Astrocyte (in vitro differentiated cells and primary cell): Measurements from ENCODE around the gene SERPINB3. TPM values are rescaled to one million over a fixed set of nuclear protein-coding genes. Genes with fewer than 3 reads are reported as not detected.

ENCODE experiments used
- DNase-seq: peaks from one replicate; pipeline ENCODE4 v3.0.0-alpha.2; 2010; ENCODE audit warnings: low read depth
- FAIRE-seq: peaks from 2 replicates; lab custom pipeline; 2011; peaks lifted over from hg19 to GRCh38; lab: Jason Lieb, UNC
- H2AFZ ChIP-seq: 2 replicates; pipeline ENCODE4 v1.6.0; 2012; ENCODE audit warnings: low read depth, low read length, inconsistent platforms
- H3K27ac ChIP-seq: 2 replicates; pipeline ENCODE4 v1.5.1; 2011; ENCODE audit warnings: low read depth, low read length, inconsistent platforms
- H3K27me3 ChIP-seq: 2 replicates; pipeline ENCODE4 v1.6.0; 2011; ENCODE audit warnings: low read length, inconsistent platforms; ENCODE audit not compliant: insufficient read depth
- H3K36me3 ChIP-seq: 2 replicates; pipeline ENCODE4 v1.5.1; 2011; ENCODE audit warnings: low read length, inconsistent platforms; ENCODE audit not compliant: insufficient read depth
- H3K4me1 ChIP-seq: 2 replicates; pipeline ENCODE4 v1.5.1; 2011; ENCODE audit warnings: low read length, inconsistent platforms; ENCODE audit not compliant: insufficient read depth
- H3K4me2 ChIP-seq: 2 replicates; pipeline ENCODE4 v1.6.0; 2012; ENCODE audit warnings: low read length, inconsistent platforms
- H3K4me3 ChIP-seq: 2 replicates; pipeline ENCODE4 v1.5.1; 2011; ENCODE audit warnings: low read depth, mild to moderate bottlenecking, low read length, inconsistent platforms; ENCODE audit not compliant: insufficient read depth
- H3K79me2 ChIP-seq: 2 replicates; pipeline ENCODE4 v1.6.0; 2012; ENCODE audit warnings: mild to moderate bottlenecking, low read length, inconsistent platforms; ENCODE audit not compliant: insufficient read depth
- H3K9ac ChIP-seq: 2 replicates; pipeline ENCODE4 v1.6.0; 2012; ENCODE audit warnings: mild to moderate bottlenecking, low read length, inconsistent platforms
- H3K9me3 ChIP-seq: 2 replicates; pipeline ENCODE4 v1.5.1; 2012; ENCODE audit warnings: low read depth, mild to moderate bottlenecking, low read length, inconsistent platforms; ENCODE audit not compliant: insufficient read depth
- H4K20me1 ChIP-seq: 2 replicates; pipeline ENCODE4 v1.6.0; 2012; ENCODE audit warnings: low read length, inconsistent platforms; ENCODE audit not compliant: insufficient read depth
- H3K27ac Mint-ChIP-seq: one replicate; pipeline ENCODE4 v1.8.0; 2021; ENCODE audit warnings: mild to moderate bottlenecking, mixed read lengths; ENCODE audit not compliant: unreplicated experiment
- H3K27me3 Mint-ChIP-seq: one replicate; pipeline ENCODE4 v1.8.0; 2021; ENCODE audit warnings: low read depth, mixed read lengths; ENCODE audit not compliant: unreplicated experiment
- H3K36me3 Mint-ChIP-seq: one replicate; pipeline ENCODE4 v1.8.0; 2021; ENCODE audit warnings: low read depth, mixed read lengths; ENCODE audit not compliant: unreplicated experiment
- H3K4me1 Mint-ChIP-seq: one replicate; pipeline ENCODE4 v1.8.0; 2021; ENCODE audit warnings: low read depth, mixed read lengths; ENCODE audit not compliant: unreplicated experiment
- H3K4me3 Mint-ChIP-seq: one replicate; pipeline ENCODE4 v1.8.0; 2021; ENCODE audit warnings: mild to moderate bottlenecking, moderate library complexity, mixed read lengths; ENCODE audit not compliant: unreplicated experiment
- H3K9me3 Mint-ChIP-seq: one replicate; pipeline ENCODE4 v1.8.0; 2021; ENCODE audit warnings: mild to moderate bottlenecking, mixed read lengths; ENCODE audit not compliant: unreplicated experiment
- CTCF ChIP-seq: IDR thresholded peaks from 2 replicates; pipeline ENCODE4 v1.5.1; 2011; ENCODE audit warnings: low read depth, mild to moderate bottlenecking, inconsistent platforms, low read length, moderate library complexity; ENCODE audit not compliant: insufficient read depth
- EZH2 ChIP-seq: IDR thresholded peaks from 2 replicates; pipeline ENCODE4 v1.6.1; 2012; ENCODE audit warnings: mild to moderate bottlenecking, low read length, inconsistent platforms; ENCODE audit not compliant: insufficient read depth
- total RNA-seq: library from RNA; stranded (reverse); gene quantifications from 2 replicates; pipeline ENCODE4 v1.2.1, GENCODE V29; 2021

Gene SERPINB3
- total RNA-seq, 1 donor from 2014 or later = not detected

- Mint-ChIP-seq H3K27me3 (no peaks in the 10 kb centered on the region), H3K4me1 (peaks cover 18% of the 10 kb centered on the region), H3K36me3 (no peaks in the 10 kb centered on the region), H3K27ac (peak overlapping the region; percentile 83), H3K4me3 (peak overlapping the region; percentile 4), H3K9me3 (peaks cover 4% of the 10 kb centered on the region)
- TF ChIP-seq CTCF = no peak
- no peak for TF ChIP-seq EZH2
- peak; percentile 13 for FAIRE-seq
- no peak overlapping the region for H2AFZ ChIP-seq
- no peak for DNase-seq
- peaks cover 4% of the 10 kb centered on the region for H3K4me1 ChIP-seq
- no peaks in the 10 kb centered on the region for H3K27me3 ChIP-seq
- H3K4me3 ChIP-seq = no peak overlapping the region
- no peaks in the 10 kb centered on the region for H3K36me3 ChIP-seq
- H3K4me2 ChIP-seq = no peak overlapping the region
- H3K9me3 ChIP-seq = no peaks in the 10 kb centered on the region
- no peaks in the 10 kb centered on the region for H4K20me1 ChIP-seq
- no peak overlapping the region for H3K9ac ChIP-seq
- H3K79me2 ChIP-seq = no peaks in the 10 kb centered on the region
- H3K27ac ChIP-seq = no peak overlapping the region
Observed at GRCh38 chr18:63683890-63684289, 22.2 kb upstream of the SERPINB3 start.

DNA sequence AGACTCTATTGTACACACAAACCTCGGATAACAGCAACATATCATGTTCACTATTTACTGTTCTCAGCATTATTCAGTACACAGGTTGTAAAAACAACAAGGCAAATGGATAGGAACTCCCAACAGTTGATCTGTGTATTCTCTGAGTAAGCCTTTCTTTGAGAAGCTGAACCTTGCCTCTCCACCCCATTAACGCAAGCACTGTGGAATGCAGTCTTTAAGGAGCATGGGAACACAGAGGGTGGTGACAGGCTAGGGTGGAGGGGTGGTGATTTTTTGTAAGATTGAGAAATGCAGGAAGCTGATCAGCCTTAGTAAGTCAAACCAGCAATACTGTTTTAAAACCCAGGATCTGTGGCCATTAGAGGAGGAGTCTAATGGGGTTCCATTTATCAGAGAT, 21.5 kb upstream of the SERPINB3 start:
- H3K36me3 Mint-ChIP-seq = no peaks in the 10 kb centered on the region
- H3K27me3 ChIP-seq = no peaks in the 10 kb centered on the region
- H4K20me1 ChIP-seq = no peaks in the 10 kb centered on the region
- FAIRE-seq = peak; percentile 78
- no peak overlapping the region for H3K4me3 ChIP-seq
- peaks cover 20% of the 10 kb centered on the region for H3K4me1 Mint-ChIP-seq
- peak overlapping the region; percentile 65 for H3K4me2 ChIP-seq
- no peaks in the 10 kb centered on the region for H3K79me2 ChIP-seq
- peak; percentile 76 for DNase-seq
- H3K27me3 Mint-ChIP-seq = no peaks in the 10 kb centered on the region
- peak overlapping the region; percentile 37 for H3K9ac ChIP-seq
- H3K4me3 Mint-ChIP-seq = peak overlapping the region; percentile 1
- no peak for TF ChIP-seq EZH2
- no peak for TF ChIP-seq CTCF
- peak overlapping the region; percentile 55 for H2AFZ ChIP-seq
- no peaks in the 10 kb centered on the region for H3K9me3 ChIP-seq
- peaks cover 4% of the 10 kb centered on the region for H3K4me1 ChIP-seq
- H3K36me3 ChIP-seq = no peaks in the 10 kb centered on the region
- peak overlapping the region; percentile 94 for H3K27ac Mint-ChIP-seq
- H3K9me3 Mint-ChIP-seq = peaks cover 4% of the 10 kb centered on the region
- H3K27ac ChIP-seq = peak overlapping the region; percentile 43

DNA sequence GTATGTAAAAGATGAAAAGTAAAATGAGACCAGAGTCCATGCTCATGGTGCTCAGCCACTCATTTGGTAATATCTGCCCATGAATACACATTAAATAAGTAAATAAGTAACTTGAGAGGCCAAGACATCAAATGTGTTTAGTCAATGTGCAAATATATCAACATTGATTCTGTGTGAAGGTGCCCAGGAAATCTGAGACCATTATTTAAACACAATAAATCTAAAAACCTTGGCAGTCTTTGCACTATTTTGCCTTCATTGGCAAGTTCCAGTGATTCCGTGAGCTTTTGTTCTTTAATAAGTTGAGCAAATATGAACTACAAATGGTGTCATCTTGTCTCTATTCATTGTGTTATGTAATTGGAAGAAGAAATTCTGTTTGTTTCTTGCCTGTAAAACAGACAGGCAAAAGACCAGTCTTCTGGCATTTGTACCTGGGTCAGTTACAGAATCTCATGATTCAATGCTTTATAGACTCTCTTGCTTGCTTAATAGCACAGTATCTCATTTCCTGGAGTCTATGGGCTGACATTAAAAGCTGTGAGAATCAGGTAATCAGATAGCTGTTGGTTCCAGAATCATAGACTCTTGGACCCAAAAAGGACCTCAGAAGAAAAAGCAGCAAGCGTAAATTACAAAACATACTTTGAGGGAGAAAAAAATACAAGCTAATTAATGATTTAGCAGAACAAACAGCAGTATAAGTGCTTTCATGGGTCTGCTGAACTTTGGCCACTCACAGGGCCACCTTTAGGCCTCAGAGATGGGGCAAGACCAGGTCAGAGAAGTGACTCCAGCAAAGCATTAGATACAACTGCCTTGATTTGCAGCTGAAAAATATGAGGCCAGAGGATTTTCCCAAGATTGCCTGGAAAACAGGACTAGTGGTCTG, 20.0 kb upstream of the SERPINB3 start:
- FAIRE-seq = no peak
- no peak overlapping the region for H2AFZ ChIP-seq

More for the DNA sequence above, 20.0 kb upstream of the SERPINB3 start:
- Histone ChIP-seq H3K79me2 (no peaks in the 10 kb centered on the region), H3K36me3 (no peaks in the 10 kb centered on the region), H3K9me3 (no peaks in the 10 kb centered on the region), H3K27me3 (no peaks in the 10 kb centered on the region), H3K9ac (no peak overlapping the region), H3K27ac (no peak overlapping the region), H3K4me1 (peaks cover 4% of the 10 kb centered on the region), H3K4me2 (no peak overlapping the region), H4K20me1 (no peaks in the 10 kb centered on the region), H3K4me3 (no peak overlapping the region)
- Mint-ChIP-seq H3K36me3 (no peaks in the 10 kb centered on the region), H3K27me3 (no peaks in the 10 kb centered on the region), H3K4me1 (peaks cover 27% of the 10 kb centered on the region), H3K27ac (no peak overlapping the region), H3K4me3 (no peak overlapping the region), H3K9me3 (peaks cover 4% of the 10 kb centered on the region)
- TF ChIP-seq EZH2 (no peak), CTCF (no peak)
- DNase-seq = no peak
